ENCODE data around the gene LGALS3BP. TPM values are rescaled to one million over a fixed set of nuclear protein-coding genes. Genes with fewer than 3 reads are reported as not detected.
A peak's percentile ranks its signal among the peaks of the same experiment; 100 is the strongest.

The LGALS3BP gene
- total and polyA plus RNA-seq, 2 of the 13 experiments (the other 11 are each of a cell fraction or from before 2014, with no cell fraction given): 137 to 332 TPM

DNA sequence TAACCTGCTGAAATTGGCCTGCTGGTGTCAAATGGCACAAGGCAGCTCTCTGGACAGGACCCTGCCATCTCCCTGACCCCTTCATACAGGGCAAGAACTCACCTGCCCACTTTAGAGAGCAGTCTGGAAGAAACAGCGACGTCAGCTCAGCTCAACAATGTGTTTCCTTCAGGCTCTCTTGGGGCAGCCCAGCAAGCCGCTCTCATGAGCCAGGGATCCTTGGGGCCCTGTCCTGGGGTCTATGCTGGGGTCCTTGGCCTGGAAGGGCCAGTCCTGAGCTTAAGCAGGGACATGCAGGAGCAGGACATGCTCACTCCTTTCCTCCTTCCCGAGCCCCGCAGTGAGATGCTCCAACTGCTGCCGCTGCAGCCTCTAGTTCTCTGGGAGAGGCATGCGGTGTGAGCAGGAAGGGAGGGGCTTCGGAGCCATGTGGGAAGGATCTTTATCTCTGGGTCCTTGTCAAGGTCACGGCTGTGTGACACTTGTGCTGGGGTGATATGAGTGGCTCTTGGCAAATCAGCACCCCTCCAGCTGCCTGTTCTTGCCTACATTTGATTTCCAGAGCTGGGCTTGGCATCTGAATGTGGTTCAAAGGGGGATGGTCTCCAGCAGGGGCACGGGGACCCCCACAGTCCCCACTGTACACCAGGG, 47.7 kb upstream of the LGALS3BP start (continued):
- peak; percentile 21; the same call in 1 of the 2 replicates for TF ChIP-seq HIVEP1 (CRISPR knock-in tag; IDR thresholded peaks at IDR 0.05)
- TF ChIP-seq MTERF4 (CRISPR knock-in tag; IDR thresholded peaks at IDR 0.05): no peak
- TF ChIP-seq TRIM24 (CRISPR knock-in tag; IDR thresholded peaks at IDR 0.05): no peak
- TF ChIP-seq, protein P1, sequence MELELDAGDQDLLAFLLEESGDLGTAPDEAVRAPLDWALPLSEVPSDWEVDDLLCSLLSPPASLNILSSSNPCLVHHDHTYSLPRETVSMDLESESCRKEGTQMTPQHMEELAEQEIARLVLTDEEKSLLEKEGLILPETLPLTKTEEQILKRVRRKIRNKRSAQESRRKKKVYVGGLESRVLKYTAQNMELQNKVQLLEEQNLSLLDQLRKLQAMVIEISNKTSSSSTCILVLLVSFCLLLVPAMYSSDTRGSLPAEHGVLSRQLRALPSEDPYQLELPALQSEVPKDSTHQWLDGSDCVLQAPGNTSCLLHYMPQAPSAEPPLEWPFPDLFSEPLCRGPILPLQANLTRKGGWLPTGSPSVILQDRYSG (CRISPR knock-in tag; IDR thresholded peaks at IDR 0.05): no peak
- no peak; the same call in 1 of the 2 replicates for TF ChIP-seq NCOR1 (IDR thresholded peaks at IDR 0.05; ENCODE audit: borderline replicate concordance, low read length)
- peak; percentile 10; the same call in 1 of the 2 replicates for TF ChIP-seq KDM4B (CRISPR knock-in tag; IDR thresholded peaks at IDR 0.05)
- no peak for TF ChIP-seq SETDB1 (CRISPR knock-in tag; IDR thresholded peaks at IDR 0.05; ENCODE audit: borderline replicate concordance)
- TF ChIP-seq, protein P2, sequence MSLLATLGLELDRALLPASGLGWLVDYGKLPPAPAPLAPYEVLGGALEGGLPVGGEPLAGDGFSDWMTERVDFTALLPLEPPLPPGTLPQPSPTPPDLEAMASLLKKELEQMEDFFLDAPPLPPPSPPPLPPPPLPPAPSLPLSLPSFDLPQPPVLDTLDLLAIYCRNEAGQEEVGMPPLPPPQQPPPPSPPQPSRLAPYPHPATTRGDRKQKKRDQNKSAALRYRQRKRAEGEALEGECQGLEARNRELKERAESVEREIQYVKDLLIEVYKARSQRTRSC (CRISPR knock-in tag; IDR thresholded peaks at IDR 0.05; ENCODE audit: low read depth): no peak
- no peak for TF ChIP-seq JUN (CRISPR knock-in tag; IDR thresholded peaks at IDR 0.05)
- TF ChIP-seq E2F1 (CRISPR knock-in tag; IDR thresholded peaks at IDR 0.05): no peak
- no peak for TF ChIP-seq JDP2 (CRISPR knock-in tag; IDR thresholded peaks at IDR 0.05; ENCODE audit: borderline replicate concordance)
- TF ChIP-seq MYNN (CRISPR knock-in tag; IDR thresholded peaks at IDR 0.05; ENCODE audit: low read depth): 0 out of 2 replicates have a peak, but pooled peaks have one; percentile 76
- TF ChIP-seq ZNF3 (CRISPR knock-in tag; IDR thresholded peaks at IDR 0.05): no peak
- TF ChIP-seq RXRB (CRISPR knock-in tag; IDR thresholded peaks at IDR 0.05; ENCODE audit: borderline replicate concordance): peak; percentile 82
- TF ChIP-seq HMG20B (CRISPR knock-in tag; conservative IDR thresholded peaks at IDR 0.05): peak; percentile 69
- no peak for TF ChIP-seq BATF2 (CRISPR knock-in tag; IDR thresholded peaks at IDR 0.05)
- TF ChIP-seq CC2D1A (CRISPR knock-in tag; IDR thresholded peaks at IDR 0.05): 0 out of 2 replicates have a peak, but pooled peaks have one; percentile 88
- TF ChIP-seq ZNF207 (IDR thresholded peaks at IDR 0.05; ENCODE audit: borderline replicate concordance): no peak
- TF ChIP-seq ZNF850 (CRISPR knock-in tag; conservative IDR thresholded peaks at IDR 0.05): no peak
- TF ChIP-seq NFAT5 (CRISPR knock-in tag; IDR thresholded peaks at IDR 0.05): peak; percentile 7
- TF ChIP-seq RNF2 (conservative IDR thresholded peaks at IDR 0.05; ENCODE audit: low read depth): peak; percentile 22; the same call in 1 of the 2 replicates

Measured in HepG2 (cell line).